ENCODE data around the gene ZMYND11. TPM values are rescaled to one million over a fixed set of nuclear protein-coding genes. Genes with fewer than 3 reads are reported as not detected.

Gene ZMYND11
- 37.4 and 38.5 TPM in 2 replicates for total RNA-seq (2014; rRNA removed; shearing (Covaris generic))

- peak; percentile 70 for DNase-seq (ENCODE audit: low read depth)
Measured at GRCh38 chr10:135132-135600, at the start of gene ZMYND11. Gene ZMYND11, plus strand, starts transcription at chr10:135455. Its CDS starts 44,558 bp downstream, at chr10:180013.

- DNase-seq (ENCODE audit: low read depth) = no peak
Measured at GRCh38 chr10:86031-86430, 49.2 kb upstream of the ZMYND11 start.

GRCh38 chr10:87177-88080, 47.8 kb upstream of the ZMYND11 start:
- DNase-seq (ENCODE audit: low read depth) = no peak

- no peak for DNase-seq (ENCODE audit: low read depth)
Measured at GRCh38 chr10:88253-88652, 47.0 kb upstream of the ZMYND11 start.

GRCh38 chr10:89248-89647, 46.0 kb upstream of the ZMYND11 start:
- DNase-seq (ENCODE audit: low read depth) = no peak

- DNase-seq (ENCODE audit: low read depth) = no peak
Measured at GRCh38 chr10:90161-90560, 45.1 kb upstream of the ZMYND11 start.

- no peak for DNase-seq (ENCODE audit: low read depth)
Measured at GRCh38 chr10:91313-91712, 43.9 kb upstream of the ZMYND11 start.

- no peak for DNase-seq (ENCODE audit: low read depth)
Measured at GRCh38 chr10:92153-92552, 43.1 kb upstream of the ZMYND11 start.

- DNase-seq (ENCODE audit: low read depth) = no peak
Measured at GRCh38 chr10:92846-93245, 42.4 kb upstream of the ZMYND11 start.

GRCh38 chr10:94613-95012, 40.6 kb upstream of the ZMYND11 start:
- DNase-seq (ENCODE audit: low read depth) = no peak

GRCh38 chr10:95356-96115, 39.7 kb upstream of the ZMYND11 start:
- no peak for DNase-seq (ENCODE audit: low read depth)

GRCh38 chr10:96466-96865, 38.8 kb upstream of the ZMYND11 start:
- DNase-seq (ENCODE audit: low read depth) = no peak

- no peak for DNase-seq (ENCODE audit: low read depth)
Measured at GRCh38 chr10:104416-104815, 30.8 kb upstream of the ZMYND11 start.

- no peak for DNase-seq (ENCODE audit: low read depth)
Measured at GRCh38 chr10:104862-105565, 30.2 kb upstream of the ZMYND11 start.

- DNase-seq (ENCODE audit: low read depth) = no peak
Measured at GRCh38 chr10:105806-106205, 29.4 kb upstream of the ZMYND11 start.

- DNase-seq (ENCODE audit: low read depth) = no peak
Measured at GRCh38 chr10:106740-107139, 28.5 kb upstream of the ZMYND11 start.

GRCh38 chr10:112246-112645, 23.0 kb upstream of the ZMYND11 start:
- DNase-seq (ENCODE audit: low read depth) = peak; percentile 28

- no peak for DNase-seq (ENCODE audit: low read depth)
Measured at GRCh38 chr10:124874-125273, 10.4 kb upstream of the ZMYND11 start.

GRCh38 chr10:127612-128432, 7.4 kb upstream of the ZMYND11 start:
- DNase-seq (ENCODE audit: low read depth) = no peak

- DNase-seq (ENCODE audit: low read depth) = no peak
Measured at GRCh38 chr10:129810-130209, 5.4 kb upstream of the ZMYND11 start.

Data from Daoy (cell line).